ENCODE measurements around the gene EHBP1.

The EHBP1 gene

DNA sequence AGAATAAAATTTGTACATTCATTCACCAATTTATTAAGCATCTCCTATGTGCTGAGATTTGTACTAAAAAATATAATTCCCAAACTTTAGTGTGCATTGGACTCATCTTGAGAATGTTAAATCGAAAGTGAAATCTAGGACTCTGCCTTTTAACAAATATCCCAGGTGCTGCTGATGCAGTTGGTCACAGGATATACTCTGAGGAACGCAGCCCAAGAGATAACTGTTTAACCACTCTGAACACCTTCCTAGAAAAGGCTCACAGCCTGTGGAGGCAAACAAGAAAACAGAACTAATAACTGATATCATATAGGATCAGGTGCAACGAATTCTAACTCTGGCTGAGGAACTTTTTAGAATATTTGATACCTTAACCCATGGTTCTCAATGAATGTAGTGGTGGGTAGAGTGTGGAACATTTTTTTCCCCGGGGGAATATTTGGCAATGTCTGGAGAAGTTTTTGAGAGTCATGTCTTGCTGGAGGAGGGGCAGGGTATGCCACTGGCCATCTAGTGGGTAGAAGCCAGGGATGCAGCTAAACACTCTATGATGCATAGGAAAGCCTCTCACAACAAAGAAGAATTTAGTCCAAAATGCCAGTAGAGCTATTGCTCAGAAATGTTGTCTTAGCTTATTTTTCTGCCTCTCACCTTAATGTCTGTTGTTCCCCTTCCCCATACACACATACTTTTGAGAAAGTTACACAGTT lies 96.5 kb downstream of the EHBP1 start:
- Mint-ChIP-seq H3K27ac (no peak overlapping the region), H3K36me3 (peaks cover 7% of the 10 kb centered on the region), H3K9me3 (no peaks in the 10 kb centered on the region), H3K4me1 (peaks cover 18% of the 10 kb centered on the region), H3K4me3 (peak overlapping the region; percentile 29)
- DNase-seq (ENCODE audit: low spot score in 2 of 2) = no peak
- ATAC-seq = no peak

DNA sequence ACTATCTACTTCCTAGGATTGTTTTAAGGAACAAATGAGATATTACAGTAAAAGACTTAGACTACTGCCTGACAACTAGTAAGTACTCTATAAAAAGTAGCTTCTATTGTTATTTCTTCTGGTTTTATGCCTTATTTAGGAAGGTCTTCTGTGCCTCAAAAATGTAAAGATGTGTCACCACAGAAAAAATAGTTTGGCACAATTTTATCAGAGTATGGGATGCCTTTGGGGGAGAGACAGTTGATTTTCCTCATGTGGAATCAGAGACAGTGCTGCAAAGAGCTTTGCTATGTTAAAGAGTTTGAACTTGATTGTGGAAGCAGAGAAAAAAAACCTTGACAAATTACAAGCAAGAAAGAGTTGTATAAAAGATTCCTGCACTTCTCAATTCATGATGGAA lies 98.4 kb downstream of the EHBP1 start:
- H3K36me3 Mint-ChIP-seq = peaks cover 7% of the 10 kb centered on the region
- no peak for DNase-seq (ENCODE audit: low spot score in 2 of 2)
- no peak overlapping the region for H3K4me3 Mint-ChIP-seq
- peaks cover 28% of the 10 kb centered on the region for H3K4me1 Mint-ChIP-seq
- no peak for ATAC-seq
- no peak overlapping the region for H3K27ac Mint-ChIP-seq
- H3K9me3 Mint-ChIP-seq = peaks cover 3% of the 10 kb centered on the region

DNA sequence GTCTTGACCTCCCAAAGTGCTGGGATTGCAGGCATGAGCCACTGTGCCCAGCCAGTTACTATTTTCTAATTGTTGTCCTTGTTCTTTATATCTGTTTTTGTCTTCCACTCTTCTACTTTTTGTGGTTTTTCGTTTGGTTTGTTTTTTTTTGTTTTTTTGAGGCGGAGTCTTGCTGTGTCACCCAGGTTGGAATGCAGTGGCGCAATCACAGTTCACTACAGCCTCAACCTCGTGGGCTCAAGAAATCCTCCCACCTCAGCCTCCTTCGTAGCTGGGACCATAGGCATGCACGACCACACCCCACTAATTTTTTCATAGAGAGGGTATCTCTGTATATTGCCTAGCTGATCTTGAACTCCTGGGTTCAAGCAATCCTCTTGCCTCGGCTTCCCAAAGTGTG lies 100.7 kb downstream of the EHBP1 start:
- H3K27ac Mint-ChIP-seq = no peak overlapping the region
- H3K9me3 Mint-ChIP-seq = peaks cover 3% of the 10 kb centered on the region

DNA sequence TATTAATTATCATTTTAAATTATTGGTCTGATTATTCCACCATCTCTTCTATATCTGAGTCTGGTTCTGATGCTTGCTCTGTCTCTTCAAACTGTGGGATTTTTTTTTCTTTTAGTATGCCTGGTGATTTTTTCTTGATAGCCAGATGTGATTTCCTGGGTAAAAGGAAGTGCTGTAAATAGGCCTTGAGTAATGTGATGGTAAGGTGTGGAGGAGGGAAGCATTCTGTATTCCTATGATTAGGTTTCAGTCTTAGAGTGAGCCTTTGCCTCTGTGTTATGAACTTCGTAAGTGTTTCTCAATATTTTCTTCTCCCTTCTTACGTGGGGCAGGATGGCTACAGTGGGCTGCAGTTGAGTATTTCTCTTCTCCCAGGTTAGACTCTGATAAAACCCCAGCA lies 103.0 kb downstream of the EHBP1 start:
- no peak overlapping the region for H3K27ac Mint-ChIP-seq
- peaks cover 3% of the 10 kb centered on the region for H3K9me3 Mint-ChIP-seq
- H3K36me3 Mint-ChIP-seq = peaks cover 7% of the 10 kb centered on the region
- H3K4me3 Mint-ChIP-seq = no peak overlapping the region
- DNase-seq (ENCODE audit: low spot score in 2 of 2) = no peak
- ATAC-seq = no peak
- peaks cover 16% of the 10 kb centered on the region for H3K4me1 Mint-ChIP-seq

More for the DNA sequence above, 100.7 kb downstream of the EHBP1 start:
- Mint-ChIP-seq H3K36me3 (peaks cover 7% of the 10 kb centered on the region), H3K4me3 (no peak overlapping the region), H3K4me1 (peaks cover 17% of the 10 kb centered on the region)
- ATAC-seq (no peak), DNase-seq (ENCODE audit: low spot score in 2 of 2) (no peak)

DNA sequence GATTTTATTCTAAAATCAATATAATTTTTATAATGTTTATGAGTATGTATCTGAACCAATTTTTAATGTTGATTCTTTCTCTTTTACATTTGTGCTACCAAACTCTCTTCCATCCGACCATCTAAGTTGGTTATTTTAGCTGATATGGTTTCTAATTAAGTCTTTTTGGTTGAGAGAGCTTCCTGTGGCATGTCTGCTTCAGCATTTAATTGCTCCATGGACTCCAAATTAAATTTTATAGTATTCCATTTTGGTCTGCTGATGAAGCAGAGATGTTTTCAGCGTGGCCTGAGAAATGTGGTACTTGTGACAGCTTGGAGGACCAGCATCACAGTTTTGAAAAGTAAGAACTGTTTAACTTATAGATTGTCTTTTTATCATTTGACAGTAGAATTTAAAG lies 105.6 kb downstream of the EHBP1 start:
- peaks cover 7% of the 10 kb centered on the region for H3K36me3 Mint-ChIP-seq
- H3K4me3 Mint-ChIP-seq = no peak overlapping the region
- H3K4me1 Mint-ChIP-seq = peaks cover 22% of the 10 kb centered on the region
- DNase-seq (ENCODE audit: low spot score in 2 of 2) = no peak
- peaks cover 3% of the 10 kb centered on the region for H3K9me3 Mint-ChIP-seq
- H3K27ac Mint-ChIP-seq = no peak overlapping the region
- ATAC-seq = no peak

DNA sequence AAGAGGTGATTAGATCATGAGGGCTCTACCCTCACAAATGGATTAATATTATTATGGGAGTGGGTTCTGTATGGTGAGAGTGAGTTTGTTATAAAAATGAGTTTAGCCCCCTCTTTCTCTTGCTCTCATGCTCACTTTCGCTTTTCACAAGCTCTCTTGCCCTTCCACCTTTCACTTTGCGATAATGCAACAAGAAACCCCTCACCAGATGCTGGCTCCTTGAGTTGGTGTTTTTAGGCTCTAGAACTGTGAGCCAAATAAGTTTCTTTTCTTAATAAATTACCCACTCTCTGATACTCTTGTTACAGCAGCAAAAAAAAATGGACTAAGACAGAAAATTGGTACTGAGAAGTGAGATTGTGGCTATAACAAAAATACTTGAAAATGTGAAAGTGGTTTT lies 106.5 kb downstream of the EHBP1 start:
- Mint-ChIP-seq H3K27ac (no peak overlapping the region), H3K4me3 (no peak overlapping the region), H3K36me3 (no peaks in the 10 kb centered on the region), H3K9me3 (peaks cover 3% of the 10 kb centered on the region), H3K4me1 (peaks cover 22% of the 10 kb centered on the region)
- ATAC-seq (no peak), DNase-seq (ENCODE audit: low spot score in 2 of 2) (no peak)

DNA sequence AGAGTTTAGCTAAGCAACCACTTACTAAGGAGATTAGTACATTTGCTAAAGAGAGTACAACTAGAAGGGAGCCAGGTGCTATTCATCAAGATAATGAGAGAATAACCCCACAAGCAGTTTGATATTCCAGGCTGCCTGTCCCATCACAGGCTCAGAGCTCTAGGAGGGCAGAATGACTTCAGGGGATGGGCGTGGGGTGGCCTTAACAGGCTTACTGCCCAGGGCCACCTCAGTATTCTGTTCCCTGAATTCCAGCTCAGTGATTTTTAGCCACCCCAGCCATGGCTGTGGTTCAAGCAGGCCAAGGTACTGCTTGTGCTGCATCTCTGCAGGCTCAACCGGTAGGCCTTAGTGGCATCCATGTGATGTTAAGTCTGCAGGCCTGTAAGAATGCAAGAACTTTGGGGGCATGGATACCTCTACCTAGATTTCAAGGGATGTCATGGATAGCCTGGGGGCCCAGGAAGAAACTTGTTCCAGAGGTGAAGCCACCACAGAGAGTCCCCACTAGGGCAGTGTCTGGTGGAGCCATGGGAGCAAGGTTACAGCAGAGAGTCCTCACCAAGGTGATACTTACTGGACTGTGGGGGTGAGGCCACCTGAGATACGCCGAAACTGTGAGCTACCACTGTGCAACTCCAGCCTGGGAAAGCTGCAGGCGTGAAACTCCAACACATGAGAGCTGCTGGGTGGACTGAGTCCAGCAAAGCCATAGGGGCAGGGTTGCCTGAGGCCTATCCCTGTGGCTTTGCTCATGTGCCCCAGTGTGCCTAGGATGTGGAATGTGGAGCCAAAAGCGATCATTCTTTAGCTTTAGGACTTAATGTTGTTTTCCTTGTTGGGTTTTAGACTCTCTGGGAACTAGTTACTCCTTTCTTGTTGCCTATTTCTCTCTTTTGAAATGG lies 107.7 kb downstream of the EHBP1 start:
- ATAC-seq = peak; percentile 24
- H3K27ac Mint-ChIP-seq = no peak overlapping the region

DNA sequence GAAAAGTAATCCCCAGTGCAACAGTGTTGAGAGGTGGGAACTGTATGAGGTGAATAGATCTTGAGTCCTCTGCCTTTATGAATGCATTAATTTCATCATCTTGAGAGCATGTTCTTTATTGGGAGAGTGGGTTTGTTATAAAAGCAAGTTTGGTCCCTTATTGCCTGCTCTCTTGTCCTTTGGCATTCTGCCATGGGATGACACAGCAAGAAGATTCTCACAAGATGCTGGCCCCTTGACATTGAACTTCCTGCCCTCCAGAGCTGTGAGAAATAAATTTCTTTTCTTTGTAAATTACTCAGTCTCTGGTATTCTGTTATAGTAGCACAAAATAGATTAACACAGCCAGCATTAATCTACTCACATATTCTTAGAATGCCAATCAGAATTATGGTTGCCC lies 108.6 kb downstream of the EHBP1 start:
- no peaks in the 10 kb centered on the region for H3K9me3 Mint-ChIP-seq
- DNase-seq (ENCODE audit: low spot score in 2 of 2) (no peak), ATAC-seq (peak; percentile 45)
- no peak overlapping the region for H3K27ac Mint-ChIP-seq
- peaks cover 13% of the 10 kb centered on the region for H3K4me1 Mint-ChIP-seq
- no peaks in the 10 kb centered on the region for H3K36me3 Mint-ChIP-seq
- no peak overlapping the region for H3K4me3 Mint-ChIP-seq

More for the DNA sequence above, 107.7 kb downstream of the EHBP1 start:
- H3K9me3 Mint-ChIP-seq = peaks cover 2% of the 10 kb centered on the region
- no peak overlapping the region for H3K4me3 Mint-ChIP-seq
- H3K4me1 Mint-ChIP-seq = peaks cover 19% of the 10 kb centered on the region
- no peak for DNase-seq (ENCODE audit: low spot score in 2 of 2)
- no peaks in the 10 kb centered on the region for H3K36me3 Mint-ChIP-seq

DNA sequence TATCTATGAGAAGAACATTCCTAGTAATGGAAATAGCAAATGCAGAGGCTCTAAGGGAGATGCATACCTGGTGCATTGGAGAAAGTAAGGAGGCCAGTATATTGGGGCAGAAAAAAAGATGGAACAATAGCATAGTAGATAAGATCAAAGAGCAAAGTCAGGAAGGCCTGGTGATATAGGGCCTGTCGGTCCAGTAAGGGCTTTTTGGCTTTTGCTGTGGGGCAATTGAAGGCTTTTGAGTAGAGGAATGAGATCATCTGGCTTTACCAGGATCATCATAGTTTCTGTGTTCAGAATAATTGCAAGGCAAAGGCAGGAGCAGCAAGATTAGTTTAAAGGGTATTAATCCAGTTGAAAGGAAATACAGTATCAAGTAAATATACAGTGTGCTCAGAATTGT lies 111.8 kb downstream of the EHBP1 start:
- H3K36me3 Mint-ChIP-seq = no peaks in the 10 kb centered on the region
- ATAC-seq (no peak), DNase-seq (ENCODE audit: low spot score in 2 of 2) (no peak)
- H3K9me3 Mint-ChIP-seq = no peaks in the 10 kb centered on the region
- H3K27ac Mint-ChIP-seq = no peak overlapping the region
- H3K4me3 Mint-ChIP-seq = no peak overlapping the region
- H3K4me1 Mint-ChIP-seq = peaks cover 9% of the 10 kb centered on the region

DNA sequence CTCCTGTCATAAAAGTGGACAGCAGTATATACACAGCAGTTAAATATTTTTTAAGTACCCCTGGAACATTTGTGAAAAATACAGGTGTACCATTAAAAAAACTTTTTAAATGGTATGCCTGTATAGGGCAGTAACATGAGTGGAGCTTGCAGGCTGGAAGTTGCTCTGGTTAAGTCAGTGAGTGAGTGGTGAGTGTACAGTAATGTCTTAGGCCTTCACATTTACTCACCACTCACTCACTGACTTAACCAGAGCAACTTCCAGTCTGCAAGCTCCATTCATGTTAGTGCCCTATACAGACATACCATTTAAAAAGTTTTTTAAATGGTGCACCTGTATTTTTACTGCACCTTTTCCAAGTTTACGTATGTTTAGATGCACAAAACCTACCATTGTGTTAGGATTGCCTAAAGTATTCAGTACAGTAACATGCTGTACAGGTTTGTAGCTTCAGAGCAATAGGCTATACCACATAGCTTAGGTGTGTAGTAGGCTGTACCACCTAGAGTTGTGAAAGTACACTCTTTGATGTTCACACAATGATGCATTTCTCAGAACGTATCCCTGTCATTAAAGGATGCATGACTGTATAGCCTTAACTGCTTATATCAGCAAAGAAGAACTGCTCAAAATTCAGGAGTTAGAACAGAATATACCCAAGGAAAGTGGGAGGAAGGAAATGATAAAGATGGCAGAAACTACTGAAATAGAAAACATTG lies 112.6 kb downstream of the EHBP1 start:
- H3K4me1 Mint-ChIP-seq = peaks cover 7% of the 10 kb centered on the region
- no peak overlapping the region for H3K27ac Mint-ChIP-seq
- H3K9me3 Mint-ChIP-seq = no peaks in the 10 kb centered on the region
- no peak for DNase-seq (ENCODE audit: low spot score in 2 of 2)
- H3K4me3 Mint-ChIP-seq = no peak overlapping the region
- no peaks in the 10 kb centered on the region for H3K36me3 Mint-ChIP-seq
- peak; percentile 50 for ATAC-seq

DNA sequence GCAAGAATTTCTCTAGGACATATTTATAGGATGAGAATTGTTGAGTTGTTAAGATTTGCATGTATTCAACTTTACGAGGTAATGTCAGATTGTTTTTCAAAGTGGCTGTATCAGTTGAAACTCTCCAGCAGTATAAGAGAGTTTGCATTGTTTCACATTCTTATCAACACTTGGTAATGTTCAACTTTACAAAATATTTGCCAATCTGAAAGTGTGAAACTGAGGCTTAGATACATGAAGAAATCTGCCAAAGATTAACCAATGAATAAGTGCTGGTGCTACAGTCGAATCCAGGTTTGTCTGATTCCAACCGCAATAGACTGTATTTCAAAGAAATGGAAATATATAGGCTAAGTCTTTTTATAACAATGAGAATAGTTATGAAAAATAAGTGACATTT lies 117.0 kb downstream of the EHBP1 start:
- ATAC-seq = no peak
- peaks cover 11% of the 10 kb centered on the region for H3K36me3 Mint-ChIP-seq
- no peak overlapping the region for H3K27ac Mint-ChIP-seq
- H3K4me3 Mint-ChIP-seq = no peak overlapping the region
- no peaks in the 10 kb centered on the region for H3K4me1 Mint-ChIP-seq
- no peak for DNase-seq (ENCODE audit: low spot score in 2 of 2)
- H3K9me3 Mint-ChIP-seq = no peaks in the 10 kb centered on the region

DNA sequence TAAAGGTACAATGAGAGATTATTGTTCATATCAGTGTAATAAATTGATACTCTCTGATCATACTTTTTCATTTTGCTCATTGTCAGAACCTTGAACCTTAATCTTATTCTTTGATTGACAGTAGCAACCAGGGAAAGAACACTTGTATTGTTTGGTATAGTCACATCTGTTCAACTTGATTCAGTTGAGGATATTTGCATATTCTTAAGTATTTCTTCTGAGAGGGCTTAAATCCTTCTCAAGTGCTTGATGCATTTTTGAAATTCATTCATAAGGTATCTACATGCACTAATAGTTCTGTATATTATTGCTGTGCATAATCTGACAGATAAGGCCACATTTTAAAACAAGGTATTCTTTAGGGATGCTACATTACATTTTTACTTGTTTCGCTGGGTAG lies 118.9 kb downstream of the EHBP1 start:
- H3K36me3 Mint-ChIP-seq = peaks cover 11% of the 10 kb centered on the region

DNA sequence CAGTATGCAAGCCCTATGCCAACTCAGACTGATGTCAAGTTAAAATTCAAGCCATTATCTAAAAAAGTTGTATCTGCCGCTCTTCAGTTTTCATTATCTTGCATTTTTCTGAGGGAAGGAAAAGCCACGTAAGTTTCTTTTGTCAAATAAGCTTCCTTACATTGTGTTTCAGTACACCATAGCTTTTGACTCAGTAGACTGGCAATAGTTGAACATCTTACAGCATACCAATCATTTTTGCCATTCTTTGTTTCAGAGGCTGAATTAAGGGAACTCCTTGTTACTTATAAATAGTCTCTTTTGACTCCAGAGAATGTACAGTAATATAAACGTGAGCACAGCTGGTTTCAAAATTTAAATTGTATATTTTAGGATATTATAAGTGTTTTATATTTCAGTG lies 120.6 kb downstream of the EHBP1 start:
- H3K9me3 Mint-ChIP-seq = no peaks in the 10 kb centered on the region

More for the DNA sequence above, 118.9 kb downstream of the EHBP1 start:
- Mint-ChIP-seq H3K9me3 (no peaks in the 10 kb centered on the region), H3K4me1 (no peaks in the 10 kb centered on the region), H3K27ac (no peak overlapping the region), H3K4me3 (no peak overlapping the region)
- ATAC-seq (no peak), DNase-seq (ENCODE audit: low spot score in 2 of 2) (no peak)

DNA sequence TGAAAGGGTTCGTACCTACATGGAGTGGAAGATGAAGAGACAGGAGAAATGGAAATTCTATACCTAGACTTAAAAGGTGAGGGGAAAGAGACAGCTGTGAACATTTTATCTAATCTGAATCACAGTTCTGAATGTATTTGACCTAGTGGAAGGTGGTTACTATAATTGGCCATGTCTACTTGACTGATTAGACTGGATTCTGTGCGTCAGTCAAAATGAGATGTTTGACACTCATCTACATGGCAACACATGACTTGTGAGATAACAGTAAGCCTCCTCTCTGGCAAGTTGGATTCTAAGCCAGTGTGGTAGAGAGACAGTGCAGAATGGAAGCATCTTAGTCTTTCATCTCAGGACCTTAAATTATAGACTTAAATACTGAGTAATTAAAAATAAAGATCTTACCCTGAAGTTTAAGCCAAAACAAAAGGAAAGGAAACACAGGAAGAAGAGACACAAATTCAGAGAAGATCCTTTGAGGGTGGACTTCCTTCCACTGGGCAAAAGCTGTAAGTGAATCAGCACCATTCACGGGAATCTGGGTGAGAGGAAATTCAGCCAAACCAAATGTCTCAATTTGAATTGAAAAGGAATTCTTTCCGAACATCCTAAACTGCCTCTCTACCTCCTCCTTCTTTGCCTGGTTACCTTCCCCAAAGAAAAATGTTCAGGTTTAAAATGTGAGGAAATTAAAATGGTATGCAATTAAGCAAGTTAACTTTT lies 121.6 kb downstream of the EHBP1 start:
- Mint-ChIP-seq H3K27ac (no peak overlapping the region), H3K4me3 (no peak overlapping the region), H3K9me3 (no peaks in the 10 kb centered on the region), H3K36me3 (peaks cover 17% of the 10 kb centered on the region), H3K4me1 (no peaks in the 10 kb centered on the region)
- no peak for DNase-seq (ENCODE audit: low spot score in 2 of 2)
- no peak for ATAC-seq

More for the DNA sequence above, 120.6 kb downstream of the EHBP1 start:
- no peak overlapping the region for H3K27ac Mint-ChIP-seq
- ATAC-seq = no peak
- H3K36me3 Mint-ChIP-seq = peaks cover 17% of the 10 kb centered on the region
- no peak overlapping the region for H3K4me3 Mint-ChIP-seq
- H3K4me1 Mint-ChIP-seq = no peaks in the 10 kb centered on the region
- no peak for DNase-seq (ENCODE audit: low spot score in 2 of 2)

DNA sequence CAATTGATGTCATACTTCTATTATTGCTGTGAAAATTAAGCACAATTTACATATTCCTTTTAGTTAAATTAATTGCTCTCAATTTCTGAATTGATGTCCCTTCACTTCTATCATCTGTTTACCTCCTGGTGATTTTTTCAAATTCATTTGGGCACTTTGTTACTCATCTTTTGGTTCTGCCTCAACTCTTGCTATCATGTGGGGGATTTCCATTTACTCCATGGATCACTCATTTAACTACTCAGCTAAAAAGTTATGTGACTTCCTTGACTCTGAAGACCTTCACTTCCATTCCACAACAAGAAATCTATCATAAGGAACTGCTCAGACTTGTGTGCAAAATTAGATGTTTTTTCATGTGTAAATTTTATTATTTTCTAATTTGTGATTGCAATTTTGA lies 126.2 kb downstream of the EHBP1 start:
- H3K9me3 Mint-ChIP-seq = no peaks in the 10 kb centered on the region
- no peak for DNase-seq (ENCODE audit: low spot score in 2 of 2)
- no peak overlapping the region for H3K27ac Mint-ChIP-seq
- H3K36me3 Mint-ChIP-seq = peaks cover 12% of the 10 kb centered on the region
- no peaks in the 10 kb centered on the region for H3K4me1 Mint-ChIP-seq
- no peak overlapping the region for H3K4me3 Mint-ChIP-seq
- ATAC-seq = peak; percentile 99

Measured in stimulated activated effector memory CD8-positive, alpha-beta T cell treated with anti-CD3 and anti-CD28 coated beads, Interleukin-12 subunit alpha, Interleukin-12 subunit beta, amount 100 ng/mL, for 72 hours (primary cell).